SK-N-SH treated with all-trans-retinoic acid at 6 μM for 48 hours (cell line): ENCODE measurements around the gene PRPF8.
A peak's percentile ranks its signal among the peaks of the same experiment; 100 is the strongest.

Source experiments
- ATAC-seq: fragments of 200-7000 bp; cut with Tn5 transposase; 3 replicates; pipeline ENCODE4 v1.9.1; 2020; ENCODE audit warnings: mild to moderate bottlenecking, moderate library complexity
- ARNTL ChIP-seq: fragments of 450-650 bp; formaldehyde crosslinking; IDR thresholded peaks from 2 replicates; pipeline ENCODE4 v1.5.0; 2020; ENCODE audit warnings: low read depth, mild to moderate bottlenecking, moderate library complexity, borderline replicate concordance
- BACH2 ChIP-seq: fragments of 250-450 bp; sonication (Bioruptor Pico); IDR thresholded peaks from 2 replicates; pipeline ENCODE4 v1.9.0; 2021; ENCODE audit warnings: mild to moderate bottlenecking, borderline replicate concordance
- ESRRG ChIP-seq: fragments of 250-450 bp; sonication (Bioruptor Pico); IDR thresholded peaks from 2 replicates; pipeline ENCODE4 v1.6.1; 2021; ENCODE audit warnings: mild to moderate bottlenecking
- GLIS3 ChIP-seq: fragments of 250-450 bp; sonication (Bioruptor Pico); IDR thresholded peaks from 2 replicates; pipeline ENCODE4 v1.5.0; 2020; ENCODE audit warnings: mild to moderate bottlenecking, moderate library complexity
- ISL1 ChIP-seq: fragments of 250-450 bp; sonication (Bioruptor Pico); IDR thresholded peaks from 2 replicates; pipeline ENCODE4 v2.1.2; 2022; ENCODE audit warnings: mild to moderate bottlenecking, moderate library complexity
- OSR1 ChIP-seq: fragments of 250-450 bp; sonication (Bioruptor Pico); IDR thresholded peaks from 2 replicates; pipeline ENCODE4 v1.8.0; 2022; ENCODE audit warnings: moderate library complexity, mild to moderate bottlenecking, inconsistent platforms
- PPARA ChIP-seq: fragments of 250-450 bp; sonication (Bioruptor Pico); IDR thresholded peaks from 2 replicates; pipeline ENCODE4 v1.5.0; 2020; ENCODE audit warnings: mild to moderate bottlenecking, borderline replicate concordance
- RARB ChIP-seq: fragments of 250-450 bp; sonication (Bioruptor Pico); IDR thresholded peaks from 2 replicates; pipeline ENCODE4 v1.8.0; 2021; ENCODE audit warnings: mild to moderate bottlenecking, moderate library complexity
- SNAI2 ChIP-seq: fragments of 250-450 bp; sonication (Bioruptor Pico); IDR thresholded peaks from 2 replicates; pipeline ENCODE4 v1.5.0; 2020; ENCODE audit warnings: mild to moderate bottlenecking, moderate library complexity
- TCF4 ChIP-seq: fragments of 250-450 bp; sonication (Bioruptor Pico); IDR thresholded peaks from 2 replicates; pipeline ENCODE4 v1.8.0; 2021; ENCODE audit warnings: mild to moderate bottlenecking, moderate library complexity, borderline replicate concordance
- TOX ChIP-seq: fragments of 250-450 bp; sonication (Bioruptor Pico); IDR thresholded peaks from 2 replicates; pipeline ENCODE4 v1.8.0; 2021; ENCODE audit warnings: mild to moderate bottlenecking, moderate library complexity, borderline replicate concordance
- ZC3H10 ChIP-seq: fragments of 250-450 bp; sonication (Bioruptor Pico); IDR thresholded peaks from 2 replicates; pipeline ENCODE4 v1.5.1; 2021; ENCODE audit warnings: mild to moderate bottlenecking, moderate library complexity
- ZFP3 ChIP-seq: fragments of 250-450 bp; sonication (Bioruptor Pico); IDR thresholded peaks from 2 replicates; pipeline ENCODE4 v1.5.0; 2020; ENCODE audit warnings: mild to moderate bottlenecking, moderate library complexity
- ZNF565 ChIP-seq: fragments of 450-650 bp; formaldehyde crosslinking; conservative IDR thresholded peaks from 2 replicates; pipeline ENCODE4 v1.5.0; 2020; ENCODE audit warnings: low read depth, mild to moderate bottlenecking, moderate library complexity
- ZNF70 ChIP-seq: fragments of 450-650 bp; formaldehyde crosslinking; IDR thresholded peaks from 2 replicates; pipeline ENCODE4 v1.5.0; 2020; ENCODE audit warnings: mild to moderate bottlenecking, moderate library complexity
- TF ChIP-seq, protein P1 (sequence below): fragments of 250-450 bp; sonication (Bioruptor Pico); IDR thresholded peaks from 2 replicates; pipeline ENCODE4 v1.8.0; 2021; ENCODE audit warnings: low read depth, mild to moderate bottlenecking, moderate library complexity, borderline replicate concordance
- TF ChIP-seq, protein P2 (sequence below): fragments of 250-450 bp; sonication (Bioruptor Pico); IDR thresholded peaks from 2 replicates; pipeline ENCODE4 v1.5.1; 2021; ENCODE audit warnings: mild to moderate bottlenecking, moderate library complexity
- TF ChIP-seq, protein P3 (sequence below): fragments of 250-450 bp; sonication (Bioruptor Pico); IDR thresholded peaks from 2 replicates; pipeline ENCODE4 v1.8.0; 2020; ENCODE audit warnings: mild to moderate bottlenecking, moderate library complexity, borderline replicate concordance
- TF ChIP-seq, protein P4 (sequence below): fragments of 250-450 bp; sonication (Bioruptor Pico); IDR thresholded peaks from 2 replicates; pipeline ENCODE4 v1.5.1; 2020; ENCODE audit warnings: low read depth, mild to moderate bottlenecking, moderate library complexity

Gene PRPF8

GRCh38 chr17:1726626-1727257 lies 42.1 kb upstream of the PRPF8 start:
- no peak for ATAC-seq
- TF ChIP-seq ISL1 (CRISPR knock-in tag) = no peak
- TF ChIP-seq TCF4 = no peak
- no peak for TF ChIP-seq ZFP3
- TF ChIP-seq, protein P1, sequence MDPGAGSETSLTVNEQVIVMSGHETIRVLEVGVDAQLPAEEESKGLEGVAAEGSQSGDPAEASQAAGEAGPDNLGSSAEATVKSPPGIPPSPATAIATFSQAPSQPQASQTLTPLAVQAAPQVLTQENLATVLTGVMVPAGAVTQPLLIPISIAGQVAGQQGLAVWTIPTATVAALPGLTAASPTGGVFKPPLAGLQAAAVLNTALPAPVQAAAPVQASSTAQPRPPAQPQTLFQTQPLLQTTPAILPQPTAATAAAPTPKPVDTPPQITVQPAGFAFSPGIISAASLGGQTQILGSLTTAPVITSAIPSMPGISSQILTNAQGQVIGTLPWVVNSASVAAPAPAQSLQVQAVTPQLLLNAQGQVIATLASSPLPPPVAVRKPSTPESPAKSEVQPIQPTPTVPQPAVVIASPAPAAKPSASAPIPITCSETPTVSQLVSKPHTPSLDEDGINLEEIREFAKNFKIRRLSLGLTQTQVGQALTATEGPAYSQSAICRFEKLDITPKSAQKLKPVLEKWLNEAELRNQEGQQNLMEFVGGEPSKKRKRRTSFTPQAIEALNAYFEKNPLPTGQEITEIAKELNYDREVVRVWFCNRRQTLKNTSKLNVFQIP = no peak
- TF ChIP-seq, protein P2, sequence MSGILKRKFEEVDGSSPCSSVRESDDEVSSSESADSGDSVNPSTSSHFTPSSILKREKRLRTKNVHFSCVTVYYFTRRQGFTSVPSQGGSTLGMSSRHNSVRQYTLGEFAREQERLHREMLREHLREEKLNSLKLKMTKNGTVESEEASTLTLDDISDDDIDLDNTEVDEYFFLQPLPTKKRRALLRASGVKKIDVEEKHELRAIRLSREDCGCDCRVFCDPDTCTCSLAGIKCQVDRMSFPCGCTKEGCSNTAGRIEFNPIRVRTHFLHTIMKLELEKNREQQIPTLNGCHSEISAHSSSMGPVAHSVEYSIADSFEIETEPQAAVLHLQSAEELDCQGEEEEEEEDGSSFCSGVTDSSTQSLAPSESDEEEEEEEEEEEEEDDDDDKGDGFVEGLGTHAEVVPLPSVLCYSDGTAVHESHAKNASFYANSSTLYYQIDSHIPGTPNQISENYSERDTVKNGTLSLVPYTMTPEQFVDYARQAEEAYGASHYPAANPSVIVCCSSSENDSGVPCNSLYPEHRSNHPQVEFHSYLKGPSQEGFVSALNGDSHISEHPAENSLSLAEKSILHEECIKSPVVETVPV (CRISPR knock-in tag) = no peak

DNA sequence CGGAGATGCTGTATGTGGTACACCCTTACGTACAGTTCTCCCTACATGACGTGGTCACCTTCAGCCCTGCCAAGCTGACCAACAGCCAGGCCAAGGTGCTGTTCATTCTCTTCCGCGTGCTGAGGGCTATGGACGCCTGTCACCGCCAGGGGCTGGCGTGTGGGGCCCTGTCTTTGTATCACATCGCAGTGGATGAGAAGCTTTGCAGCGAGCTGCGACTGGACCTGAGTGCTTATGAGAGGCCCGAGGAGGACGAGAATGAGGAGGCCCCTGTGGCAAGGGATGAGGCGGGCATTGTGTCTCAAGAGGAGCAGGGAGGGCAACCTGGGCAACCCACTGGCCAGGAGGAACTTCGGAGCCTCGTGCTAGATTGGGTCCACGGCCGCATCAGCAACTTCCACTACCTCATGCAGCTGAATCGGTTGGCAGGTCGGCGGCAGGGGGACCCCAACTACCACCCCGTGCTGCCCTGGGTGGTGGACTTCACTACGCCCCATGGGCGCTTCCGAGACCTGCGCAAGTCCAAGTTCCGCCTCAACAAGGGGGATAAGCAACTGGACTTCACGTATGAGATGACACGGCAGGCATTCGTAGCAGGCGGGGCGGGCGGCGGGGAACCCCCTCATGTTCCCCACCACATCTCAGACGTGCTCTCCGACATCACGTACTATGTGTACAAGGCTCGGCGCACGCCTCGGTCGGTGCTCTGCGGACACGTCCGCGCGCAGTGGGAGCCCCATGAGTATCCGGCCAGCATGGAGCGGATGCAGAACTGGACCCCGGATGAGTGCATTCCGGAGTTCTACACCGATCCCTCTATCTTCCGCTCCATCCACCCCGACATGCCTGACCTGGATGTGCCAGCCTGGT lies 41.2 kb upstream of the PRPF8 start:
- ATAC-seq = no peak
- TF ChIP-seq ZNF565 (CRISPR knock-in tag) = no peak
- TF ChIP-seq, protein P3, sequence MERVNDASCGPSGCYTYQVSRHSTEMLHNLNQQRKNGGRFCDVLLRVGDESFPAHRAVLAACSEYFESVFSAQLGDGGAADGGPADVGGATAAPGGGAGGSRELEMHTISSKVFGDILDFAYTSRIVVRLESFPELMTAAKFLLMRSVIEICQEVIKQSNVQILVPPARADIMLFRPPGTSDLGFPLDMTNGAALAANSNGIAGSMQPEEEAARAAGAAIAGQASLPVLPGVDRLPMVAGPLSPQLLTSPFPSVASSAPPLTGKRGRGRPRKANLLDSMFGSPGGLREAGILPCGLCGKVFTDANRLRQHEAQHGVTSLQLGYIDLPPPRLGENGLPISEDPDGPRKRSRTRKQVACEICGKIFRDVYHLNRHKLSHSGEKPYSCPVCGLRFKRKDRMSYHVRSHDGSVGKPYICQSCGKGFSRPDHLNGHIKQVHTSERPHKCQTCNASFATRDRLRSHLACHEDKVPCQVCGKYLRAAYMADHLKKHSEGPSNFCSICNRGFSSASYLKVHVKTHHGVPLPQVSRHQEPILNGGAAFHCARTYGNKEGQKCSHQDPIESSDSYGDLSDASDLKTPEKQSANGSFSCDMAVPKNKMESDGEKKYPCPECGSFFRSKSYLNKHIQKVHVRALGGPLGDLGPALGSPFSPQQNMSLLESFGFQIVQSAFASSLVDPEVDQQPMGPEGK (CRISPR knock-in tag) = no peak
- TF ChIP-seq ZC3H10 (CRISPR knock-in tag) = no peak
- no peak for TF ChIP-seq GLIS3 (CRISPR knock-in tag)
- TF ChIP-seq SNAI2 (CRISPR knock-in tag) = no peak
- no peak for TF ChIP-seq OSR1 (CRISPR knock-in tag)
- TF ChIP-seq, protein P4, sequence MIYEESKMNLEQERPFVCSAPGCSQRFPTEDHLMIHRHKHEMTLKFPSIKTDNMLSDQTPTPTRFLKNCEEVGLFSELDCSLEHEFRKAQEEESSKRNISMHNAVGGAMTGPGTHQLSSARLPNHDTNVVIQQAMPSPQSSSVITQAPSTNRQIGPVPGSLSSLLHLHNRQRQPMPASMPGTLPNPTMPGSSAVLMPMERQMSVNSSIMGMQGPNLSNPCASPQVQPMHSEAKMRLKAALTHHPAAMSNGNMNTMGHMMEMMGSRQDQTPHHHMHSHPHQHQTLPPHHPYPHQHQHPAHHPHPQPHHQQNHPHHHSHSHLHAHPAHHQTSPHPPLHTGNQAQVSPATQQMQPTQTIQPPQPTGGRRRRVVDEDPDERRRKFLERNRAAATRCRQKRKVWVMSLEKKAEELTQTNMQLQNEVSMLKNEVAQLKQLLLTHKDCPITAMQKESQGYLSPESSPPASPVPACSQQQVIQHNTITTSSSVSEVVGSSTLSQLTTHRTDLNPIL (CRISPR knock-in tag) = no peak
- no peak for TF ChIP-seq ZFP3

DNA sequence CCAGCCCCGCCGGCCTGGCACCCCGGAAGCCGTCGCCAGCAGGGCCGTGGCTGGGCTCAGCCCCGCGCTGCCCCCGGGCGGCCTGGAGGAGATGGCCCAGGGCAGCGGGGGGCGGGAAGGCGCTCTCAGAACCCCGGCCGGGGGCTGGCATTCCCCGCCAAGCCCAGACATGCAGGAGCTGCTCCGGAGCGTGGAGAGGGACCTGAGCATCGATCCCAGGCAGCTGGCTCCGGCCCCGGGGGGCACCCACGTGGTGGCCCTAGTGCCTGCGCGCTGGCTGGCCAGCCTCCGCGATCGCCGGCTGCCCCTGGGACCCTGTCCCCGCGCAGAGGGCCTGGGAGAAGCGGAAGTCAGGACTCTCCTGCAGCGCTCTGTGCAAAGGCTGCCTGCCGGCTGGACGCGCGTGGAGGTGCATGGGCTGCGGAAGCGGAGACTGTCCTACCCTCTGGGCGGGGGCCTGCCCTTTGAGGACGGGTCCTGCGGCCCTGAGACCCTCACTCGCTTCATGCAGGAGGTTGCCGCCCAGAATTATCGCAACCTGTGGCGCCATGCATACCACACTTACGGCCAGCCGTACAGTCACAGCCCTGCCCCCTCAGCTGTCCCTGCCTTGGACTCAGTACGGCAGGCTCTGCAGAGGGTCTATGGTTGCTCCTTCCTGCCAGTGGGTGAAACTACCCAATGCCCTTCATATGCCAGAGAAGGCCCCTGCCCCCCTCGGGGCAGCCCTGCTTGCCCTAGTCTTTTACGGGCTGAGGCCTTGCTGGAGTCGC lies 40.4 kb upstream of the PRPF8 start:
- TF ChIP-seq, protein P4 (CRISPR knock-in tag) = no peak
- TF ChIP-seq PPARA (no peak), ZNF70 (CRISPR knock-in tag) (no peak), RARB (CRISPR knock-in tag) (no peak), OSR1 (CRISPR knock-in tag) (no peak), TOX (CRISPR knock-in tag) (no peak), ARNTL (CRISPR knock-in tag) (no peak), ISL1 (CRISPR knock-in tag) (no peak), ESRRG (CRISPR knock-in tag) (no peak), BACH2 (CRISPR knock-in tag) (no peak), ZNF565 (CRISPR knock-in tag) (no peak), ZFP3 (no peak), SNAI2 (CRISPR knock-in tag) (no peak), ZC3H10 (CRISPR knock-in tag) (no peak)
- ATAC-seq = peak; percentile 53
